Erythroblast (primary cell): ENCODE data around the gene CA5A.

Source experiments
- GATA1 ChIP-seq: IDR thresholded peaks from 2 replicates; pipeline ENCODE4 v1.6.1; 2011; ENCODE audit warnings: low read depth, mild to moderate bottlenecking, control low read depth, low read length, moderate library complexity
- POLR2A ChIP-seq: IDR thresholded peaks from 2 replicates; pipeline ENCODE4 v1.6.1; 2011; ENCODE audit warnings: mild to moderate bottlenecking, low read length

- no peak for TF ChIP-seq POLR2A
- no peak for TF ChIP-seq GATA1
These were observed 61.5 kb downstream of the CA5A start for GRCh38 chr16:87874639-87875427.
